Retinal pigment epithelial cell (primary cell): ENCODE results near the gene CFAP57.

Experiments used
- DNase-seq: peaks from one replicate; pipeline ENCODE4 v3.0.0-alpha.2; 2010; ENCODE audit warnings: low read depth
- H3K4me3 ChIP-seq: 2 replicates; pipeline ENCODE4 v1.5.1; 2011; ENCODE audit warnings: mild to moderate bottlenecking, low read length, control low read depth, moderate library complexity
- CTCF ChIP-seq: conservative IDR thresholded peaks from 2 replicates; pipeline ENCODE4 v1.5.1; 2011; ENCODE audit warnings: low read depth, low read length, control low read depth, inconsistent platforms

The CFAP57 gene

GRCh38 chr1:43265431-43265830, 93.3 kb downstream of the CFAP57 start:
- TF ChIP-seq CTCF: no peak
- no peak for DNase-seq
- H3K4me3 ChIP-seq: no peak overlapping the region

- H3K4me3 ChIP-seq: no peak overlapping the region
- TF ChIP-seq CTCF: no peak
- no peak for DNase-seq
Measured at GRCh38 chr1:43266881-43267280, 94.8 kb downstream of the CFAP57 start.

- TF ChIP-seq CTCF: no peak
- DNase-seq: no peak
- no peak overlapping the region for H3K4me3 ChIP-seq
Measured at GRCh38 chr1:43267291-43267805, 95.2 kb downstream of the CFAP57 start.

- DNase-seq: no peak
- no peak overlapping the region for H3K4me3 ChIP-seq
- no peak for TF ChIP-seq CTCF
Measured at GRCh38 chr1:43267818-43268425, 95.8 kb downstream of the CFAP57 start.

- DNase-seq: no peak
- no peak for TF ChIP-seq CTCF
- peak within 1 kb of the TSS; percentile 50 for H3K4me3 ChIP-seq
Measured at GRCh38 chr1:43269627-43270375, 97.7 kb downstream of the CFAP57 start, which contains the start of gene TMEM125. TSS of gene TMEM125 (plus strand) at chr1:43269983. CDS start at chr1:43272723, 2,740 bp downstream.

- peak overlapping the region; percentile 50 for H3K4me3 ChIP-seq
- DNase-seq: no peak
- no peak for TF ChIP-seq CTCF
Measured at GRCh38 chr1:43270421-43271095, 98.4 kb downstream of the CFAP57 start.
